ENCODE results near the gene CAMK1D.
"Not testable (repeated sequence)": the region's sequence is repeated elsewhere in the genome, so short reads cannot be mapped to it uniquely, and the experiment has no call there.

Gene CAMK1D

DNA sequence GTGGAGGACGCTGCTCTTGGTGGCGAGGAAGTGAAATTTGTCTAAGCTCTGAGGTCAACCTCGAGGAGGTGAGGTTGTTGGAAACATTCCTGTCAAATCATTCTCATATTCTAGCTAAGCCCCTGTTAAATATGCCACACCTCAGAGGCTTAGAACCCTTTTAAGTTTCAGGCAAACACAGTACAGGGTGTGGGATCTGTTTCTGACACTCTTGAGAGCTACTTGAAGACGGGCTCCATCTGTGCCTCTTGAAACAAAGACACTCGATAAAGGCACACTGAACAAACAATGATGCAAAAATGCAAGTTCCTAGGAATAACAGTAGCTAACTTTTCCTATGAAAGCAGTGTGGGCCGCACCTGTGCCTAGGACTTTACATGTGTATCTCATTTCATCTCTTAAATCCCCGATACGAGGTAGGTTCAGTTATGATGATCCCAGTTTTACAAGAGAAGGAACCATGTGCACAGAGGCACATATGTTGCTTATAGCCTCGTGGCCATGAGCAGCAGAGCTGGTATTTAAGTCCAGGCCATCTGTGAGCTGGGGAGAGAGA, 352.9 kb downstream of the CAMK1D start:
- DNase-seq (ENCODE audit: low read depth), result no peak

DNA sequence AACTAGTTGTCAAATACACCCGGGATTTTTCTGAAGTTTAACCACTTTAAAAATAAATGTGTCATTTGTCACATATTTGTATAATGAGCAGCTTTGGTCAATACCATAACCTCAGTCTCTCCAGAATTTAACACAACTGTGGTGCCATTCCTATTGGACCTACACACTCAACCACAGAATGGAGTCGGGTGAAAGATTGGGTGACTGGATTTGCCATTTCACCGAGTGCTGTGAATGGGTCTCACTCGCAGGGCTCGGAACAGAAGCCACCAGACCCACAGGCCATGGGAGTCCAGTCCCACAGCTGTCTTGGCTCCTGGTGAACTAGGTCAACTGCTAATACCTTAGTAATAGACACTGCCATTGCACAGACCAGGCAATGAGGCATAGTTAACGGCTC, 353.8 kb downstream of the CAMK1D start:
- DNase-seq (ENCODE audit: low read depth), result no peak

DNA sequence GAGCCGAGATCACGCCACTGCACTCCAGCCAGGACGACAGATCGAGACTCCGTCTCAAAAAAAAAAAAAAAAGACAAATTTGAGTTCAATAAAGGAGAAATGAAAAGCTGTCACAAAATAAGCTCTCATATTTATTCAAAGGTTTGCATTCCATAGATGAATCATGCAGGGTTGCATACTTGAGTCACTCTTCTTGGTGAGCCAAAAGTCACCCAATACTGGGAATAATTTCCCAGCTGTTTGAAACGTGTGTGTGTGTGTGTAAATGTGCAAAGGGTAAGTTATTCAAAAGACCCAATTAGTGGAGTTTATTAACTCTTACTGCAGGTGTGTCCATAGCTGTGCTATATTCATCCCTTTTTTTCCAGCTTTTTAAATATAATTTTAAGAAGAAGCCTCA, 354.5 kb downstream of the CAMK1D start:
- DNase-seq (ENCODE audit: low read depth), result peak; percentile 52

DNA sequence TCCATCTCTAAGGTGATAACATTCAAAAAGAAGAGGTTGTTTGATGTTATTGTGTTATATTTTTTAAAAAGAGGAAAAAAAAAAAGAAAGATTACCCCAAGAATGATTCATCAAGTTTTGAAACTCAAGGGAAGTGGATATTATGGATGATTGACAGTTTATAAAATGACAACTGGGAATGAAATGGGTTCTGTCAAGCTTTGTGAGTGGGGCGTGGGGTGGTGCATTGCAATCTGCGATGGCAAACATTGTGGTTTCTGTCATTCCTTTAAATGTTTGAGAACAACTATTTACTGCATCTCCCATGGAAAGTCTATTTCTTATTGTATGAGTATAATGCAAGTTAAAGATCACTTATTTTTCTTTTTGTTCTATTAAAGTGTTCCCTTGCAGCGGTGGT, 355.1 kb downstream of the CAMK1D start:
- DNase-seq (ENCODE audit: low read depth), result no peak

DNA sequence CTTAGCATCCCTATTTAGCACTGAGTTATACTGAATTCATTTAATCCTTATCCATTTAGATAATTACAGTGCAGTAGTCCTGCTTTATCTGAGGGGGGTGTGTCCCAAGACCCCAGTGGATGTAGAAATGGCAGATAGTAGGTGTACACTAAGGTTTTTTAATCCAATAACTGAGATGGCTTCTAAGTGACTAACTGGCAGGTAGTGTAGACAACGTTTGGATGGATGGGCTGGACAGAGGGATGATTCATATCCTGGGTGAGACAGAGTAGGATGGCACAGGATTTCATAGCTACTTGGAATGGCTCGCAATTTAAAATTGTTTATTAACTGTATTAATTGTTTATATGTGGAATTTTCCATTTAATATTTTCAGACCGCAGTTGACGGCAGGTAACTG, 356.6 kb downstream of the CAMK1D start:
- no peak for DNase-seq (ENCODE audit: low read depth)

DNA sequence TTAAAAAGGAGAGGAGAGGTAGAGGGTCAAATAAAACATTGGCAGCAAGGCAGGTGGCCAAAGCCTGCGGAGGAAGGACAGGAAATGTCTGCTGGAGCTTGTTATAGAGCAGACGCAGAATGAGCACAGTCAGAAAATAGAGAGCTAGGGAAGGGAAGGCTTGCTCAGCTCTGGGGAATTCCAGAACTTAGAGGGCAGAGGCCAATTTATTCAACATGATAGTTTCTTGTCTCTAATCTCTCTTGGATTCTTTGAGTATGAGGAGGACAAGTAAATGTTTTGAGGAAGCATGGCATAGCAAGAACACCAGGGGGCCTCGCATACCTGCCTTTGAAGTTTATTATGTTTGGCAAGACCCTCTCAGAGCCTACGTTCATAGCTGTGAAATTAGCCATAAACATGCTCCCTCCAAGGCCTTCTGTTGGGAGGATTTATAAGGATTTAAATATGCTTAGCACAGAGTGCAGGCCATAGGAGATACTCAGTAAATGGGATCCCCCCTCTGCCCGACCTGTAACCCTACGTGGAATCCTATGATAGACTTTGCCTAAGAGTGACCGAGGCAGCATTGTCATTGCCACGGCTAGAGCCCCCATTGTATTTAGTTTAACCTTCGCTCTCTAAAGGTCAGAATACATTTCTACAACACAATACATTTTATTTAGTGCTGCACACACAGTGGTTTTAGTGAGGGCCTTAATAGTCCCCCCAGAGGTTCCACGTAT, 358.3 kb downstream of the CAMK1D start:
- peak; percentile 72 for DNase-seq (ENCODE audit: low read depth)

DNA sequence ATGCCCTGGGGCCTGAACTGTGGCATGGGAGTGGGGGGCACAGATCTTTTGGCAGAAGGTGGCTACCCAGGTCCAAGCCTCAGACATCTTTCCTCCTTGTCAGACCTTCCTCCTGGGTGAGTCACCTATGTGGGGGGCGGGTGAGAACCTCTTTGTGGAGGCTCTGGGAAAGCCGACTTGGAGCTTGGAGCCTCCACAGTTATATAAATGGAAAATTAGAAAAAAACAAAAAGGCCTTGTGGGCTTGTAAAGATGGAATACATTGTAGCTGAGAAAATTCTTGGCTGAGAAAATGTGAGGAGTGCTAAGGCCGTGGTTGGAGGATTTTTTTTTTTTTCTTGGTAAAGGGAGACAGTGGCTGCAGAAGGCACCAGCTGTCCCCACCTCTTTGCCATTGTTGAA, 359.7 kb downstream of the CAMK1D start:
- DNase-seq (ENCODE audit: low read depth), result no peak

DNA sequence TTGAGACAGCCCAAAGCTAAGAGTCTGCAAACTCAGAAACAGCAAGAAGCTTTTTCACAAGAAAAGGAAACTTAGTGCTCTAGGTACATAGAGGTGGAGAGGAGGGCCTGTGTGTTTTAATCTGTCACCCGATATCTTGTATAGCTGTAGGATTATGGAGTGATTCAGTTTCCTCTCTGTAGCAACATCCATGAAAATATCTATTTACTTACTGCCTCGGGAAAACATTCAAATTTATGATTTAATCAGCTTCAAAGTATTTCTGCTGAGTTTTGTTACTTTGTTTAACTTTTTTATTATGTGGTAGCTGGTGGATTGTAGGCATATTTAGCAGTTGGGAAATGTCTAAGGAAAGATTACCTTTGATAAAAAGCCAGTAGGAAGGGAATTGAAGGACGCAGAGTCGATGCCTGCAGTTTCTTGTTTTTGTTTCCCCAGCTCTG, 360.2 kb downstream of the CAMK1D start:
- DNase-seq (ENCODE audit: low read depth), result peak; percentile 53

DNA sequence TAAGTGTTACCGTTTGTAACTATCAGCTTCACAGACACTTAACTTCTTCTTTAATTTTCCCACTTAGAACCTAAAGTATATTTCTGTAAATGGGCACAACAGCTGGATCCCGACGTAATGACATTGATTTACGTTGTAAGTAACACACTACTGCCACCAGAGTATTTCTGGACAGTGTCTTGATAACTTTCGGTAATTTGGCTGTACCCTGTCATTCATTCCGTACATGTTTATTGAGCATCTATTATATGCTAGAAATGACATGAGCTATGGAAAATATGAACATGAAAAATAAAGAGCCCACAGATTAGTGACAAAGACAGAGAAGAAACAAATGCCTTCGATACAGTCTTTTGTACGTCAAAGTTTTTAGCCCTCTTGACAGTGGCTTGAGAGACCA, 360.8 kb downstream of the CAMK1D start:
- no peak for DNase-seq (ENCODE audit: low read depth)

DNA sequence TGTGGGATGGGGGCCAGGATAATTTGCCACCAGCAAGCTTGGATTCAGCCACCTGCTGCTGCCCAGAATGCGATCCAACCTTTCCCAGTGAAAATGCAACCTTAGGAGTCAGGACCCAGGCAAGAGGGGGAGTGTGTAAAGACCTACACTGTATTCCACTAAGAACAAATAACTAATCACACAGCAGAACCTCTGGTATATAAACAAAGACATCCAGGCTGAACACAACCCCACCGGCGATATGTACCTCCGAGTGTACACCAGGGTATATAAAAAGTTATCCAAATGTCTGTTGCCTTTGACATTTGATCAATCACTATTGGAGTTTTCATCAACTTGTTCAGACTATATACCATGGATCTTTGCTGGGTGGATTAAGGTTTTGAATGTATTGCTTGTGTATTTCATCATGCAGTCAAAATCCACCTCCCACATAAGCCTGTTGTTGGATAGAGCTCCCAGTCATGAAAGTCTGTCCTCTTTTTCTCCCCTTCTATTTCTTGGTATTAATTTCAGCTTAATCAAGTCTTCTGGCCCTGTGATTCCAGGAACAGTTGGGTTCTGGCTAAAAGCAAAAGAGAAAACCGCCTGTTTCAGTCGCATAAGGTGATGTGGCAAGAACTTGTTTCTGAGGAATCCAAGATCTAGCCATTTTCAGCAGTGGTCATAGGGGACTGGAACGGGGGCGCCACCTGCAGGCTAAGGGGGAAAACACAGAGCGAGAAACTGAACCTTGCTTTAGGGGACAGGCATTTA, 361.4 kb downstream of the CAMK1D start:
- peak; percentile 42 for DNase-seq (ENCODE audit: low read depth)

DNA sequence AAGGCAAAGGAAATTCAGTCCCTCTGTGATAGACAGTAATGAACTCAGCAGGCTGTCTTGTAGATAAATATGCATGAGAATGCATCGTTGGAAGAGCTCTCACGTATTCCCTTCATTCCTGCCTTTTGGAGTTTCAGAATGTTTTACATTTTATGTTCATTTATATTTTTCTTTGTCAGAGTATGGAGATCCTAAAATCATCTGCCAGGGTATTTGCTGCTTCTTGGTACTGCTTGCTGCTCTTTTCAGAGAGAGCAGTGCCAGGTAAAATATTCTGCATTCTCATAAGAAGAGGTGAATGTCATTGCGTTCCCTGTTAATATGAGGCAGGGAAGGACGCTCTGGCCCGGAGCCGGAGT, 362.0 kb downstream of the CAMK1D start:
- no peak for DNase-seq (ENCODE audit: low read depth)

DNA sequence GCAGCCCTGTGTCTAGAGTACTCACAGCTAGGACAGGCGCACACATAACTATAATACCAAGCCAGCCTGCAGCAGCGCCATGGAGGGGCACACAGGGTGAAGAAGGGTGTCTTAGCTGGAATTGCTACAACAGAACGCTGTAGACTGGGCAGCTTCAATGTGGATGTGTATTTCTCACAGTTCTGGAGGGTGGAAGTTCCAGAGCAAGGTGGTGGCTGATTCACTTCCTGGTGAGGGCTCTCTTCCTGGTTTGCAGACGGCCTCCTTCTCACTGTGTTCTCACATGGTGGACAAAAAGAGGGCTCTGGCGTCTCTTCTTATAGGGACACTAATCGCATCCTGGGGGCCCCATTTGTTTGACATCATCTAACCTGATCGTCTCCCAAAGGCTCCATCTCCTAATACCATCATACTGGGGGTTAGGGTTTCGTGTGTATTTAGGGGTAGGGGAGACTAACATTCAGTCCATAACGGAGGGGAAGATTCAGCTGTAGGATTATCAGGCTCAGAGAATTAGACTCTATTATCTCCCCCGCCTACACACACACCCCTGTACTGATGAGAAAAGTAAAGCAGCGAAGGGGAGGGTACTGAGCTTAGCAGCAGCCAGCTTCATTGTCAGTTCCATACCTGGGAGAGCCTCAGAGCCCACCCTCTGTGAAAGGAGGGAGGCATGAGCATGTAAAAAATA, 363.1 kb downstream of the CAMK1D start:
- no peak for DNase-seq (ENCODE audit: low read depth)

DNA sequence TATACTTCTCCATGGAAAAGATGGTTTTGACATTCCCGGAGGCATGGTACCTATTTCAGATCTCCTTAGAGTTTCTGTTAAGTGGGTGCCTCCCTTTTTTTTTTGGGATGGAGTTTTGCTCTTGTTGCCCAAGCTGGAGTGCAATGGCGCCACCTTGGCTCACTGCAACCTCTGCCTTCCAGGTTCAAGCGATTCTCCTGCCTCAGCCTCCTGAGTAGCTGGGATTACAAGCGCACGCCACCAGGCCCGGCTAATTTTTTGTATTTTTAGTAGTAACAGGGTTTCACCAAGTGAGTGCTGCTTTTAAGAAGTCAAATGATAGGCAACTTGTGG, 363.6 kb downstream of the CAMK1D start:
- not testable (repeated sequence) for DNase-seq (ENCODE audit: low read depth)

DNA sequence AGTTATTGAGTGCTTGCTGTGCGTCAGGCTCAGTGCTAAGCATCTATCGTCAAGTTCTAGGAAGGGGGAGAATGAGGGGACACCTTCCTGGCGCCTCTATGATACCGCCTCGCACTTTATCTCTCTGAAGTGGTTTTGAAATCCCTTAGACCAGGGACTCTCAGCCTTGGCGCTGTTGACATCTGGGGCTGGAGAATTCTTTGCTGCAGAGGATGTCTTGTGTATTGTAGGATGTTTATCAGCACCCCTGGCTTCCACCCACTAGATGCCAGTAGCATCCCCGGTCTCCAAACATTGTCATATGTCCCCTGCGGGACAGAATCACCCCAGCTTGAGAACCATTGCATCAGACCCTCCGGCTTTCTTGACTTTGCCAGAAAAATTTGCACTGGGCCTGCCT, 366.7 kb downstream of the CAMK1D start:
- no peak for DNase-seq (ENCODE audit: low read depth)

DNA sequence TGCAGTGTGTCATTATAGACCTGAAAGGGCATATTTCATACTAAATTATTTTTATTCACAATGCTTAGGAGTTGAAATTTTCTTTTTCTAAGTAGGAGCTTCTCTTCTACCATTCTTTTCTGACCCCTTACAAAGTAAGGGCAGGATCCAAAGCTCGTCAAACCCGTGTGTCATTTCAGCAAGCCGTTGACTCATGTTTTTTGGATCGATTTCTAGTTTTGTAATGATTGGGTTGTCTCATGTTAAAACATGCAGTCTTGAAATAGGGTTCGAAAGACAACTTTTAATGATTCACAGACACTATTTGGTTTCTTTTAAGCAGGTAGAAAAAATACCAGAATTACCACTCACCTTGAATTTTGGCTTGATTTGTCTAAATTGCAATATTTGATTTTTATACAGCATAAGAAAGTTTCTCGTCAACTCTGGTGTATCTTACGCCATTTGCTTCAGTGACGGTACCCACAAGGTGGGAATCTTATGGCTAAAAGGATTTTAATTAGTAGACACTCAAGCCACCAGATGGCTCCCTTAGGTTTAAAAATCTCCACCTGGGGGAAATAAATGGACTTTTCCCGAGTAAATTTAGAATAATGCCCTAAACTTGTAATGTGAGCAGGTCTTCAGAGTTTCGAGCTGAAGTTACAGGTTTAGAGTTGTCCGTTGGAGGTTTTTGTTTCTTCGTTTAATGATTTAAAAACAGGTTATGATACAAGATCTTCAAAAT, 368.8 kb downstream of the CAMK1D start:
- no peak for DNase-seq (ENCODE audit: low read depth)

DNA sequence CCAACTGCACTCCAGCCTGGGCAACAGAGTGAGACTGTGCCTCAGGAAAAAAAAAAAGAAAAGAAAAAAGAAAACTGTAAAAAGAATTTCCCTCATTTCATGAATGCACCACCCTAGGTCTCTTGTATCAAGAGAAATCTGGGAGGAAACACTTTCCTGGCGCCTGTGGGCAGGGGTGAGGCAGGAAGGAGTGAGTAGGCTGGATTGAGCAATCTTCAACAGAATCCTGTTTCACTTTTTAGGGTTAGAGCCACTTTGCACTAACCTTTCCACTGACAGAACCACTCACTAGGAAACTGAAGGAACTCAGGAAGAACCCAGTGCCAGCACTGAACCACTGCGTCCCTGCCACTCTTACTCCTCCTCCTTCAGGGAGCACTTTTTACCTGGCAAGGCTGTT, 370.0 kb downstream of the CAMK1D start:
- DNase-seq (ENCODE audit: low read depth), result no peak

DNA sequence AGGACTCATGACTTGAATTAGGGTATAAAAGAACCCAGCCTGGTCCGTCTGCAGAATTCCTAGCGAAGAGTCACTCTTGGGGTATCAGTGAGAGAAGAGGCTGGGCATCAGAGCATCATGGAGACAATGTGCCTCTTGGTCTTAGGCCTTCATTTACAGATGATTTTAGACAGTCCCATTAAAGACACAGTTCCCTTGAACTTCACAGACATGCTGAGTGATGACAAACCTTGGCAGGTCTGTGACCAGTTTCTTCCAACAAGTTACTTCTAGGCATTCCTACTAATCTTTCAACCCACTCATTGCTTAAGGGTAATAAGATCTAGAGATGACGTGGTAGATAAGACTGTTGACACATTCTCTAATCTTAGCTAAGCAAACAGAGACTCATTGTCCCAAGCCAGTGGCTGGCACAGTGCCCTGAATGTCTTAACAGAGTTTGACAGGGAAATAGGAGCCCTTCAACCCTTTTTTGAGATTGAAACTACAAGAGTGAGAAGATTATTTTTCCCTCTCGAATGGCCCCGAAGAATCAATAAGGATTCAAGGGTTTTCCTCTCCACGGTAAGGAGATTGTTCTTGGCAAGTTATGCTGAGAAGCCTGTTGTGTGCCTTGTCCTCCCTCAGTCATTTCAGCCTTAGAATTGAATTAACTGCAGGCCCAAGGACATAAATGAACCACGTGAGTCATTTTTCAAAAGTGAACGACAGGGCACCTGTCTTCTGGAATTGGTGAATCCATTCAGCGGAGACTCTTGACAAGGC, 371.1 kb downstream of the CAMK1D start:
- DNase-seq (ENCODE audit: low read depth), result no peak

DNA sequence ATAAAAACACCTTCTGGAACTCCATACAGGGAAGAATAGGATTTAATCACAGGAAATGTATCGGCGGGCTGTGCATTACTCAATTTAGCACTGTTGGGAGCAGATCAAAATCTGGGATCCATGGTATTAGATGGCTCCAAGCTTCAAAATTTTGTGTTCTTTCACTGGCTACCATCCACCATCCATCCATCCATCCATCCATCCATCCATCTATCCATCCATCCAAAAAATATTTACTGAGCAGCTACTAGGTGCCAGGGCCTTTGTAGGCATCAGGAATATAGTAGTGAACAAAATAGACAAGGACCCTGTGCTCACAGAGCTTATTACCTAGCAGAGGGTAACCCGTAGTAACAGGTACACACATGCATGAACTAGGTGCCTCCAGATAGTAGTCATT, 372.0 kb downstream of the CAMK1D start:
- DNase-seq (ENCODE audit: low read depth), result no peak

DNA sequence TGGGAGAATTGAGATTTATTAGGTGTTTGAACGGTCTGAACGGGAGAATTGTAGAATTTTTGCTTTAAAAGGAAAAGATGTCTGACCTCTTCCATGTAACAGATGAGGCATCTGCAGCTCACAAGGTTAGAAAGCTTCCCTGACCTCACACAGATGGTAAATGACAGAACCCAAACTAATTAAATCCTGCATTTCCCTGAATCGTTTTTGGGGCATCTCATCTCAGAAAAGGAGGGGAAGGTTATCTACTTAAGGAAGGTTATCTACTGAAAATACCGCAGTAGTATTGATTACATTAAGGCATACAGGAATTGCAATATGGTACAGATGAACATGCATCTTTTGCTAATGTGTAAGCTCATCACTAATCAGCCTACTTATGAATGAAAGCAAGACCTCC, 373.9 kb downstream of the CAMK1D start:
- DNase-seq (ENCODE audit: low read depth), result no peak

DNA sequence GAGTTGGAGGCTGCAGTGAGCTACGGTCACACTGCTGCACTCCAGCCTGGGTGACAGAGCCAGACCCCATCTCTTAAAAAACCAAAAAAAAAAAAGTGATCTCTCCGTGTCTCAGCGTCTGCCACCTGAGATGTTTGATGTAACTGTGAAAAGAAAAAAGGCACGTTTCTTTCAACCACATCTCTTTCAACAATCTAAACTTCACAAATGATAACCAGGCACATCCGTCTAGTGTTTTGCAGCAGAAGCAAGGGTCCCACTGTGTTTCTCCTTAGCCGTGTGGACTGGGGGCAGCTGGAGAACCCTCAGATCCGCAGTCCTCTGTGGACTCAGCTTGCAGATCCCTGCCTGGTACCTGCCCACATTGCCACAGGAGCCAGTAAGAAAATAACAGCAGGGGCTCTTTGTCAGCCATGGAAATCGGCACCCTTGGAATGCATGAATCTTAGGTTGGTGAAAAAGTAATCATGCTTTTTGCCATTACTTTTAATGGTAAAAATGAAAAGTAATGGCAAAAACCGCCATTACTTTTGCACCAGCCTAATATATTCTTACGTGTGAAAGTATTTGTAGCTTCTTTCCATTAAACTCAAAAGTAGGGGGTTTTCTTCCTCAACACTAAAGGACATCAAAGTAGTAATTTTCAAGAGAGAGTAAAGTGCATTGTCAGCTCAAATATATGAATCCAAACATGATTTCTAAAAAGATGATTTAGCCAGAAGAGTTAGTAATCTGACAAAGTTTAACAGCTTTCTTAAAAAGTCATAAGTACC, 375.6 kb downstream of the CAMK1D start:
- DNase-seq (ENCODE audit: low read depth), result no peak

DNA sequence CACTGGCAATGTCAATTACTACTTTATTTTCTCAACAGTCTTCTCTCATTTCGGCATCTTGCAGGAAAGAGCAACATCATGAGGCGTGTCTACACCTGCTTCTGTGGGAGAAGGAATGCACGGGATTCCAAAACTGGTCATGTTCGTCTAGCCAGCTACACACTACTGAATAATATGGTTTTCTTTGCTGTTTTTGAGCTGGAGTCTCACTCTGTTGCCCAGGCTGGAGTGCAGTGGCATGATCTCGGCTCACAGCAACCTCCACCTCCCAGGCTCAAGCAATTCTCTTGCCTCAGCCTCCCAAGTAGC, 376.2 kb downstream of the CAMK1D start:
- DNase-seq (ENCODE audit: low read depth), result not testable (repeated sequence)

Data from GM04503 (cell line).